HL-60 (cell line): ENCODE results near the gene MLC1.

Experiments used
- GABPA ChIP-seq: IDR thresholded peaks from 2 replicates; pipeline ENCODE4 v1.6.1; 2012; ENCODE audit warnings: low read depth
- POLR2AphosphoS5 ChIP-seq: IDR thresholded peaks from 2 replicates; pipeline ENCODE4 v1.6.1; 2012; ENCODE audit warnings: low read depth
- SPI1 ChIP-seq: IDR thresholded peaks from 2 replicates; pipeline ENCODE4 v1.6.1; 2012; ENCODE audit warnings: low read depth, mild to moderate bottlenecking, borderline replicate concordance
- TF ChIP-seq, protein P1 (sequence below): IDR thresholded peaks from one replicate; pipeline ENCODE4 v1.5.1; 2011; ENCODE audit warnings: low read length, control low read depth, inconsistent platforms; ENCODE audit not compliant: insufficient read depth
- TF ChIP-seq, protein P2 (sequence below): IDR thresholded peaks from 2 replicates; pipeline ENCODE4 v1.6.1; 2012; ENCODE audit warnings: low read depth; ENCODE audit not compliant: insufficient replicate concordance

DNA sequence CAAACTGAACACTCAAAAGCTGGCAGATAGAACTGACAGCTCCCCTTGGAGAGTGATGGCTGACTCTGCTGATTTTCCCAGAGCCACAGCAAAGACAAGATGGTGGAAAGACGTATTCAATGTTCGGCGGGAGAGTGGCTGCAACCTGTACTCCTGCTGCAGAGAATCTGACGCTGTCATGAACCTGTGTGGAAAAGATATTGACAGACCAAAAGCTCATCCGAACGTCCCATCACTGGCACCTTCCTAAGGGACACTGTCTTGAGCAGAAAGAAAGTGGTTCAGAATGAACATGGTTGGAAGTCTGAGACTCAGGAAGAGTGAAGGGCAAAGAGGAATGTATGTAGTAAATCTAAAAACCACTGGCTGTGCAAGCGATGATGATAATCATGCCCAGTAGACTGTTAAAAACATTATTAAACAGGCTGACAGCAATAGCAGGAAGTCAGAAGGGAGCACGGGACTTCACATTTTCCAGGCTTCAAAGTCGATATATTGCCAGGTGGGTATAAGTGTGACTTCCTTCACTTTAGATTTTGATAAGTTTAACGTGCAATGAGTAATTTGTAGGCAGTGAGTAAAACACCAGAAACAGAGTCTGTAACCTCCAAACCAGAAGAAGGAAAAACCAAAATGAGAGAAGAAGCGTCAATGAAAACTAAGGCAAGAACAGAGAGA, 66.5 kb downstream of the MLC1 start:
- TF ChIP-seq, protein P1, sequence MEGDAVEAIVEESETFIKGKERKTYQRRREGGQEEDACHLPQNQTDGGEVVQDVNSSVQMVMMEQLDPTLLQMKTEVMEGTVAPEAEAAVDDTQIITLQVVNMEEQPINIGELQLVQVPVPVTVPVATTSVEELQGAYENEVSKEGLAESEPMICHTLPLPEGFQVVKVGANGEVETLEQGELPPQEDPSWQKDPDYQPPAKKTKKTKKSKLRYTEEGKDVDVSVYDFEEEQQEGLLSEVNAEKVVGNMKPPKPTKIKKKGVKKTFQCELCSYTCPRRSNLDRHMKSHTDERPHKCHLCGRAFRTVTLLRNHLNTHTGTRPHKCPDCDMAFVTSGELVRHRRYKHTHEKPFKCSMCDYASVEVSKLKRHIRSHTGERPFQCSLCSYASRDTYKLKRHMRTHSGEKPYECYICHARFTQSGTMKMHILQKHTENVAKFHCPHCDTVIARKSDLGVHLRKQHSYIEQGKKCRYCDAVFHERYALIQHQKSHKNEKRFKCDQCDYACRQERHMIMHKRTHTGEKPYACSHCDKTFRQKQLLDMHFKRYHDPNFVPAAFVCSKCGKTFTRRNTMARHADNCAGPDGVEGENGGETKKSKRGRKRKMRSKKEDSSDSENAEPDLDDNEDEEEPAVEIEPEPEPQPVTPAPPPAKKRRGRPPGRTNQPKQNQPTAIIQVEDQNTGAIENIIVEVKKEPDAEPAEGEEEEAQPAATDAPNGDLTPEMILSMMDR = no peak
- TF ChIP-seq, protein P2, sequence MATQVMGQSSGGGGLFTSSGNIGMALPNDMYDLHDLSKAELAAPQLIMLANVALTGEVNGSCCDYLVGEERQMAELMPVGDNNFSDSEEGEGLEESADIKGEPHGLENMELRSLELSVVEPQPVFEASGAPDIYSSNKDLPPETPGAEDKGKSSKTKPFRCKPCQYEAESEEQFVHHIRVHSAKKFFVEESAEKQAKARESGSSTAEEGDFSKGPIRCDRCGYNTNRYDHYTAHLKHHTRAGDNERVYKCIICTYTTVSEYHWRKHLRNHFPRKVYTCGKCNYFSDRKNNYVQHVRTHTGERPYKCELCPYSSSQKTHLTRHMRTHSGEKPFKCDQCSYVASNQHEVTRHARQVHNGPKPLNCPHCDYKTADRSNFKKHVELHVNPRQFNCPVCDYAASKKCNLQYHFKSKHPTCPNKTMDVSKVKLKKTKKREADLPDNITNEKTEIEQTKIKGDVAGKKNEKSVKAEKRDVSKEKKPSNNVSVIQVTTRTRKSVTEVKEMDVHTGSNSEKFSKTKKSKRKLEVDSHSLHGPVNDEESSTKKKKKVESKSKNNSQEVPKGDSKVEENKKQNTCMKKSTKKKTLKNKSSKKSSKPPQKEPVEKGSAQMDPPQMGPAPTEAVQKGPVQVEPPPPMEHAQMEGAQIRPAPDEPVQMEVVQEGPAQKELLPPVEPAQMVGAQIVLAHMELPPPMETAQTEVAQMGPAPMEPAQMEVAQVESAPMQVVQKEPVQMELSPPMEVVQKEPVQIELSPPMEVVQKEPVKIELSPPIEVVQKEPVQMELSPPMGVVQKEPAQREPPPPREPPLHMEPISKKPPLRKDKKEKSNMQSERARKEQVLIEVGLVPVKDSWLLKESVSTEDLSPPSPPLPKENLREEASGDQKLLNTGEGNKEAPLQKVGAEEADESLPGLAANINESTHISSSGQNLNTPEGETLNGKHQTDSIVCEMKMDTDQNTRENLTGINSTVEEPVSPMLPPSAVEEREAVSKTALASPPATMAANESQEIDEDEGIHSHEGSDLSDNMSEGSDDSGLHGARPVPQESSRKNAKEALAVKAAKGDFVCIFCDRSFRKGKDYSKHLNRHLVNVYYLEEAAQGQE = no peak
- TF ChIP-seq SPI1 (no peak), POLR2AphosphoS5 (no peak), GABPA (no peak)
